ENCODE results near the gene MTR.
A peak's percentile ranks its signal among the peaks of the same experiment; 100 is the strongest.

MTR gene

GRCh38 chr1:236835491-236835890 is 40.4 kb downstream of the MTR start:
- Histone ChIP-seq H3K9me3 (ENCODE audit: control insufficient read depth, low read length) (no peaks in the 10 kb centered on the region), H3K36me3 (ENCODE audit: control insufficient read depth, insufficient read depth, low read length, severe bottlenecking) (peaks cover 95% of the 10 kb centered on the region), H3K4me1 (ENCODE audit: control insufficient read depth, insufficient read depth, low read length) (peaks cover 4% of the 10 kb centered on the region), H3K9ac (ENCODE audit: low read length) (no peak overlapping the region), H3K27me3 (replicated peaks; ENCODE audit: control insufficient read depth, insufficient read depth, low read length) (no peaks in the 10 kb centered on the region), H3K4me3 (ENCODE audit: low read length) (no peak overlapping the region)
- no peak for DNase-seq (ENCODE audit: low read depth)

GRCh38 chr1:236836157-236836556 is 41.1 kb downstream of the MTR start:
- DNase-seq (ENCODE audit: low read depth) = no peak
- Histone ChIP-seq H3K4me3 (ENCODE audit: low read length) (no peak overlapping the region), H3K4me1 (ENCODE audit: control insufficient read depth, insufficient read depth, low read length) (no peaks in the 10 kb centered on the region), H3K9me3 (ENCODE audit: control insufficient read depth, low read length) (no peaks in the 10 kb centered on the region), H3K36me3 (ENCODE audit: control insufficient read depth, insufficient read depth, low read length, severe bottlenecking) (peaks cover 97% of the 10 kb centered on the region), H3K9ac (ENCODE audit: low read length) (no peak overlapping the region), H3K27me3 (replicated peaks; ENCODE audit: control insufficient read depth, insufficient read depth, low read length) (no peaks in the 10 kb centered on the region)

DNA sequence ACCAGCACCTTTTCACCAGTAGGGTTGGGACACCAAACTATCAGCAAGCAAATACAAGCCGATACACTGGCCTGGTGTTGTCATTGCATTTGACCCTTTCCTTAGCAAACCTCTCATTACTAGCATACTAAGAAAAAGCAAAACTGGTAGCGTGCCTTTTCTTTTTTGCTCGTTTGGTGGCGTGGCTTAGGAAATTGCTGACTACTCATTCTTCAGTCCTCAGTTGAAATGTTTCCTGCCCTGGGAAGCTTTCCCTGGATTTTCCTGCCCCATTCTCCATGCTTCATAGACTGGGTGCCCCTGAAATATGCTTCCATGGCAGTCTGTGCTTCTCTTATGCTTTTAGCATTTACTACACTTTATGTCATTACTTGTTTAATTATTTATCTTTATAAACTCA is 42.0 kb downstream of the MTR start:
- H3K9me3 ChIP-seq (ENCODE audit: control insufficient read depth, low read length) = no peaks in the 10 kb centered on the region
- H3K9ac ChIP-seq (ENCODE audit: low read length) = no peak overlapping the region
- H3K4me3 ChIP-seq (ENCODE audit: low read length) = no peak overlapping the region
- no peaks in the 10 kb centered on the region for H3K4me1 ChIP-seq (ENCODE audit: control insufficient read depth, insufficient read depth, low read length)
- peaks cover 90% of the 10 kb centered on the region for H3K36me3 ChIP-seq (ENCODE audit: control insufficient read depth, insufficient read depth, low read length, severe bottlenecking)
- no peaks in the 10 kb centered on the region for H3K27me3 ChIP-seq (replicated peaks; ENCODE audit: control insufficient read depth, insufficient read depth, low read length)
- DNase-seq (ENCODE audit: low read depth) = no peak

- no peaks in the 10 kb centered on the region for H3K27me3 ChIP-seq (replicated peaks; ENCODE audit: control insufficient read depth, insufficient read depth, low read length)
- no peak overlapping the region for H3K9ac ChIP-seq (ENCODE audit: low read length)
- no peak overlapping the region for H3K4me3 ChIP-seq (ENCODE audit: low read length)
- H3K4me1 ChIP-seq (ENCODE audit: control insufficient read depth, insufficient read depth, low read length) = no peaks in the 10 kb centered on the region
- no peaks in the 10 kb centered on the region for H3K9me3 ChIP-seq (ENCODE audit: control insufficient read depth, low read length)
- no peak for DNase-seq (ENCODE audit: low read depth)
- peaks cover 86% of the 10 kb centered on the region for H3K36me3 ChIP-seq (ENCODE audit: control insufficient read depth, insufficient read depth, low read length, severe bottlenecking)
Measured at GRCh38 chr1:236837897-236838296, 42.8 kb downstream of the MTR start.

DNA sequence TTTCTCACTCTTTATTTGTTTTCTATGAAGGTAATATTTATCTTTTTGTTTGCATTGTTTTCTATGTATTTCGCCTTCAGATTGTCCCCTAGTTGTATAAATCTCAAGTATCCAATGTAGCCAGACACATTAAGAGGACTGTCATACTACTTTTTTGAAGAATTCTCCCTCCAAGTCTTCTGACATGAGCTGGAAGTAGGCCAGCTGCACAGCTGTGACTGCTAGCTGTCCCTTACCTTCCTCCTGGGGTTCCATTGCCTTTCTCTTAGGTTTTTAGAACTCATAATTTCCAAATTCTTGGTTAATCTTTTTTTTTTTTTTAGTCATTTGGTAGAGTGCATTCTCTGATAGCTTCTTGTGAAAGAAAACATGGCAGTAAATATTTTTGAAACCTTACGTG is 46.2 kb downstream of the MTR start:
- no peak for DNase-seq (ENCODE audit: low read depth)
- H3K36me3 ChIP-seq (ENCODE audit: control insufficient read depth, insufficient read depth, low read length, severe bottlenecking) = peaks cover 55% of the 10 kb centered on the region
- H3K9ac ChIP-seq (ENCODE audit: low read length) = no peak overlapping the region

GRCh38 chr1:236844499-236845271 is 49.6 kb downstream of the MTR start:
- Histone ChIP-seq H3K4me3 (ENCODE audit: low read length) (peak overlapping the region; percentile 27), H3K36me3 (ENCODE audit: control insufficient read depth, insufficient read depth, low read length, severe bottlenecking) (peaks cover 35% of the 10 kb centered on the region), H3K4me1 (ENCODE audit: control insufficient read depth, insufficient read depth, low read length) (peaks cover 25% of the 10 kb centered on the region), H3K9ac (ENCODE audit: low read length) (no peak overlapping the region), H3K27me3 (replicated peaks; ENCODE audit: control insufficient read depth, insufficient read depth, low read length) (no peaks in the 10 kb centered on the region), H3K9me3 (ENCODE audit: control insufficient read depth, low read length) (no peaks in the 10 kb centered on the region)
- DNase-seq (ENCODE audit: low read depth) = peak; percentile 35

More for the DNA sequence above, 46.2 kb downstream of the MTR start:
- Histone ChIP-seq H3K27me3 (replicated peaks; ENCODE audit: control insufficient read depth, insufficient read depth, low read length) (no peaks in the 10 kb centered on the region), H3K4me3 (ENCODE audit: low read length) (no peak overlapping the region), H3K9me3 (ENCODE audit: control insufficient read depth, low read length) (no peaks in the 10 kb centered on the region), H3K4me1 (ENCODE audit: control insufficient read depth, insufficient read depth, low read length) (peaks cover 25% of the 10 kb centered on the region)

GRCh38 chr1:236845830-236846229 is 50.7 kb downstream of the MTR start:
- Histone ChIP-seq H3K9me3 (ENCODE audit: control insufficient read depth, low read length) (no peaks in the 10 kb centered on the region), H3K4me3 (ENCODE audit: low read length) (no peak overlapping the region), H3K4me1 (ENCODE audit: control insufficient read depth, insufficient read depth, low read length) (peaks cover 32% of the 10 kb centered on the region), H3K36me3 (ENCODE audit: control insufficient read depth, insufficient read depth, low read length, severe bottlenecking) (peaks cover 26% of the 10 kb centered on the region), H3K9ac (ENCODE audit: low read length) (no peak overlapping the region), H3K27me3 (replicated peaks; ENCODE audit: control insufficient read depth, insufficient read depth, low read length) (no peaks in the 10 kb centered on the region)
- DNase-seq (ENCODE audit: low read depth) = no peak

- H3K27me3 ChIP-seq (replicated peaks; ENCODE audit: control insufficient read depth, insufficient read depth, low read length) = no peaks in the 10 kb centered on the region
- no peak for DNase-seq (ENCODE audit: low read depth)
- peaks cover 34% of the 10 kb centered on the region for H3K4me1 ChIP-seq (ENCODE audit: control insufficient read depth, insufficient read depth, low read length)
- no peaks in the 10 kb centered on the region for H3K9me3 ChIP-seq (ENCODE audit: control insufficient read depth, low read length)
- H3K9ac ChIP-seq (ENCODE audit: low read length) = no peak overlapping the region
- peaks cover 35% of the 10 kb centered on the region for H3K36me3 ChIP-seq (ENCODE audit: control insufficient read depth, insufficient read depth, low read length, severe bottlenecking)
- no peak overlapping the region for H3K4me3 ChIP-seq (ENCODE audit: low read length)
Measured at GRCh38 chr1:236848274-236848923, 53.3 kb downstream of the MTR start.

DNA sequence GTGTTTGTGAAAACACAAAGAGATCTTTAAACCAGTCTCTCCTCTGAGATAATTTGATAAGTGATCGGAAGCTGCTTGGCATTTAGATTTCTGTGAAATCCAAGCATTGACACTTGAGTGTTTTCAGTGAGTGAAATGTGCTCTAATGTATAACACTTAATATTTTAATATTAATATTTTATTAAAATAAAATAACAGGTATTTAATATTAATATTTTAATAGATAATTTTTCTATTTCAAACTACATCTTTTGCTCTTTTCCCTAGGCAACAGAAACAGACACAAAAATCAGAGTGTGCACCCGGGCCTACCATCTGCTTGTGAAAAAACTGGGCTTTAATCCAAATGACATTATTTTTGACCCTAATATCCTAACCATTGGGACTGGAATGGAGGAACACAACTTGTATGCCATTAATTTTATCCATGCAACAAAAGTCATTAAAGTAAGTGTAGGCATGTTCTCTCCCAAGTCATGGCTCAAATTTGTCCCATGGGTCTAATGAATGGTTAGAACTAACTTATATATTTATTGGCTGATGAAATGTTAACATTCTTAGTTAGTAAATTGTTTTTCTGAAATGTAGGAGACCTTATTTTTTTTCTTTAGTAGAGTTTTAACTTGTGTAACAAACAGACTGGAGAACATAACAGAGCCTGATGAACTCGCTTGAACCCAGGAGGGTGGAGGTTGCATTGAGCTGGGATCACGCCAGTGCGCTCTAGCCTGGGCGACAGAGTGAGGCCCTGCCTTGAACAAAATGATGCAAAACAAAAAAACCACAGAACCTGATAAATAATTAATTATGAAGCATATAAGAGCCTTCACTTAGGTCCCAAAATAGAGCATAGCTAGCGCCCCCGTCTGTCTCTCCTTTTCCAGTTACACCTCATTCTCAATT is 55.2 kb downstream of the MTR start:
- Histone ChIP-seq H3K27me3 (replicated peaks; ENCODE audit: control insufficient read depth, insufficient read depth, low read length) (no peaks in the 10 kb centered on the region), H3K4me1 (ENCODE audit: control insufficient read depth, insufficient read depth, low read length) (peaks cover 36% of the 10 kb centered on the region), H3K9ac (ENCODE audit: low read length) (no peak overlapping the region), H3K4me3 (ENCODE audit: low read length) (no peak overlapping the region), H3K9me3 (ENCODE audit: control insufficient read depth, low read length) (no peaks in the 10 kb centered on the region), H3K36me3 (ENCODE audit: control insufficient read depth, insufficient read depth, low read length, severe bottlenecking) (peaks cover 36% of the 10 kb centered on the region)
- no peak for DNase-seq (ENCODE audit: low read depth)

DNA sequence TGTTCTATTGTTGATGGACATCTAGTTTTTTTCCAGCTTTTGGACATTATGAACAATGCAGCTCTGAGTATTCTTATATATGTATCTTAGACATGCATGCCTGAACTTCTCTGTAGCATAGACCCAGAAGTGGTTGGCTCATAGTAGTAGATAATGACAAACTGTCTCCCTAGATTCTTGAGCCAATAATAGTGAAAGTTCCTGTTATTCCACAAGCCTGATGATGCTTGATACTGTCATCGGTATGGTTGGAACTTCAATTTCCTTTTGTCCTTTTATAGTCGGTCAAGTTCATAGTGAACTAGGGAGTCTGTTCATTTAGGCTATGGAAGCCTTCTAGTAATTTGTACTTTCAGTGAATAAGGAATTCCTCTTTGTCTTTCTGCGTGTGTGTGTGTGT is 56.8 kb downstream of the MTR start:
- Histone ChIP-seq H3K4me1 (ENCODE audit: control insufficient read depth, insufficient read depth, low read length) (peaks cover 35% of the 10 kb centered on the region), H3K27me3 (replicated peaks; ENCODE audit: control insufficient read depth, insufficient read depth, low read length) (no peaks in the 10 kb centered on the region), H3K9ac (ENCODE audit: low read length) (no peak overlapping the region), H3K9me3 (ENCODE audit: control insufficient read depth, low read length) (no peaks in the 10 kb centered on the region), H3K36me3 (ENCODE audit: control insufficient read depth, insufficient read depth, low read length, severe bottlenecking) (peaks cover 41% of the 10 kb centered on the region), H3K4me3 (ENCODE audit: low read length) (no peak overlapping the region)
- DNase-seq (ENCODE audit: low read depth) = no peak
